ENCODE measurements around the gene PTPRG.

Gene PTPRG

GRCh38 chr3:61808526-61808925 lies 247.2 kb downstream of the PTPRG start:
- TF ChIP-seq CTCF (conservative IDR thresholded peaks at IDR 0.05; ENCODE audit: low read depth, low read length) = no peak
- DNase-seq (ENCODE audit: low read depth) = no peak
- H3K4me3 ChIP-seq (ENCODE audit: low read length) = no peak overlapping the region

- DNase-seq (ENCODE audit: low read depth) = no peak
- H3K4me3 ChIP-seq (ENCODE audit: low read length) = no peak overlapping the region
- TF ChIP-seq CTCF (conservative IDR thresholded peaks at IDR 0.05; ENCODE audit: low read depth, low read length) = no peak
Observed at GRCh38 chr3:61808999-61809398, 247.6 kb downstream of the PTPRG start.

DNA sequence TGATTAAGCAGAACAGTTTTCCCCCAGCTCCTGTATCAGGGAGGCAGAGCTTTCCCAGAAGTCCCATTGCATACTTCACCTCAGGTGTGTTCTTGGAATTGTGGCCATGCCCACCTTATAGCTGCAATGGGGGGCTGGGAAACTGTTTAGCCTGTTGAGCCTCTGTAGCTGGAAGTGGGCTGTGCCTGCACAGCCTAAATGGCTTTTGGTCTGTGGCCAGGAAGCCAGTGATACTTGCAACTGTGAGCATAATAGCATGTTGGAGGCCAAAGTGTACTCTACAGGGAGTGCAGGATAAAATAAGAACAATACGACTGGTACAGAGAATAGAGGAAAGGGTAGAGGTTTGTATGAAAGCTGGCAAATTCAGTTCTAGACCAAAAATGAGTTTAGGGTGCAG lies 248.5 kb downstream of the PTPRG start:
- TF ChIP-seq CTCF (conservative IDR thresholded peaks at IDR 0.05; ENCODE audit: low read depth, low read length) = no peak
- no peak for DNase-seq (ENCODE audit: low read depth)
- H3K4me3 ChIP-seq (ENCODE audit: low read length) = no peak overlapping the region

DNA sequence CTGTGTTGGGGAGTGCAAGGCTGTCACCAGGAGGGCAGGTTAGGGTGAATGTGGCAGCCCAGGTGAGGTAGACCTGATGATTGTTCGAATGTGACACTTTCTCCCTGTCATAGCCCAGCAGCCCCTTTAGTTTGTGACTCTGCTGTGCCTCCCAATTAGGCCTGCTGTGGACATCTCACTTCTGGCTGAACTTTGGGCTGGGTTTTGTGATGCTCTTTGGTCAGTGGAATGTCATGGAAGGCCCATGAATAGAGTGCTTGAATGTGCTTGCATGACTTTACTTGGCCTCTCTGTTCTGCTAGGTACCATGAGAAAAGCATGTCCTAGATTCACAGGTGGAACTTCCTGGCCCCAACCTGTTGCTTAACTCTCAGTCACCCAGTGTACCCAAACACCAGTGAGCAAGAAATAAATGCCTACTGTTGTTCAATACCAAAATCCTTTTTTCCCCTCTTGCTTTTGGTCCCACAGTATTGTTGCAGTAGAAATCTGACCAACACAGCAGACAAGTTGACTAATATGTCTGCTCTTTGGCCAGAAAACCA lies 249.7 kb downstream of the PTPRG start:
- TF ChIP-seq CTCF (conservative IDR thresholded peaks at IDR 0.05; ENCODE audit: low read depth, low read length) = no peak
- H3K4me3 ChIP-seq (ENCODE audit: low read length) = no peak overlapping the region
- no peak for DNase-seq (ENCODE audit: low read depth)

- no peak overlapping the region for H3K4me3 ChIP-seq (ENCODE audit: low read length)
- no peak for TF ChIP-seq CTCF (conservative IDR thresholded peaks at IDR 0.05; ENCODE audit: low read depth, low read length)
- DNase-seq (ENCODE audit: low read depth) = no peak
Observed at GRCh38 chr3:61811652-61812051, 250.3 kb downstream of the PTPRG start.

- DNase-seq (ENCODE audit: low read depth) = no peak
- no peak overlapping the region for H3K4me3 ChIP-seq (ENCODE audit: low read length)
- no peak for TF ChIP-seq CTCF (conservative IDR thresholded peaks at IDR 0.05; ENCODE audit: low read depth, low read length)
Observed at GRCh38 chr3:61812085-61812484, 250.7 kb downstream of the PTPRG start.

- no peak for TF ChIP-seq CTCF (conservative IDR thresholded peaks at IDR 0.05; ENCODE audit: low read depth, low read length)
- DNase-seq (ENCODE audit: low read depth) = no peak
- no peak overlapping the region for H3K4me3 ChIP-seq (ENCODE audit: low read length)
Observed at GRCh38 chr3:61812517-61812916, 251.1 kb downstream of the PTPRG start.
